Fibroblast of skin of right biceps (primary cell): Measurements from ENCODE around the gene ATP6V0A4.
"Not testable (repeated sequence)": the region's sequence is repeated elsewhere in the genome, so short reads cannot be mapped to it uniquely, and the experiment has no call there.

Experiments
- DNase-seq: peaks from one replicate; pipeline ENCODE4 v3.0.0-alpha.2; 2013

The ATP6V0A4 gene

GRCh38 chr7:138797715-138798320, at the start of gene ATP6V0A4, which contains the start of gene TMEM213:
ATP6V0A4 (minus strand) TSS chr7:138798196; CDS start chr7:138771247, 26,949 bp downstream.
TMEM213 (plus strand) TSS chr7:138797994; CDS start chr7:138798105, 111 bp downstream.
- no peak for DNase-seq

- no peak for DNase-seq
Measured at GRCh38 chr7:138845711-138846110, 47.7 kb upstream of the ATP6V0A4 start.

GRCh38 chr7:138843632-138844580, 45.9 kb upstream of the ATP6V0A4 start:
- DNase-seq, result no peak

GRCh38 chr7:138842111-138842510, 44.1 kb upstream of the ATP6V0A4 start:
- peak; percentile 54 for DNase-seq

GRCh38 chr7:138838166-138838565, 40.2 kb upstream of the ATP6V0A4 start:
- no peak for DNase-seq

- no peak for DNase-seq
Measured at GRCh38 chr7:138837627-138838026, 39.6 kb upstream of the ATP6V0A4 start.

GRCh38 chr7:138835087-138835486, 37.1 kb upstream of the ATP6V0A4 start:
- no peak for DNase-seq

GRCh38 chr7:138834583-138834982, 36.6 kb upstream of the ATP6V0A4 start:
- no peak for DNase-seq

- no peak for DNase-seq
Measured at GRCh38 chr7:138833596-138833995, 35.6 kb upstream of the ATP6V0A4 start.

- DNase-seq, result no peak
Measured at GRCh38 chr7:138832966-138833365, 35.0 kb upstream of the ATP6V0A4 start.

- no peak for DNase-seq
Measured at GRCh38 chr7:138829335-138829734, 31.3 kb upstream of the ATP6V0A4 start.

GRCh38 chr7:138828302-138828701, 30.3 kb upstream of the ATP6V0A4 start:
- DNase-seq, result no peak

- DNase-seq, result no peak
Measured at GRCh38 chr7:138825049-138825721, 27.2 kb upstream of the ATP6V0A4 start.

- DNase-seq, result no peak
Measured at GRCh38 chr7:138822867-138823535, 25.0 kb upstream of the ATP6V0A4 start.

GRCh38 chr7:138821912-138822311, 23.9 kb upstream of the ATP6V0A4 start:
- DNase-seq, result no peak

- DNase-seq, result no peak
Measured at GRCh38 chr7:138819625-138820024, 21.6 kb upstream of the ATP6V0A4 start.

GRCh38 chr7:138816650-138817049, 18.7 kb upstream of the ATP6V0A4 start:
- DNase-seq, result no peak

- DNase-seq, result no peak
Measured at GRCh38 chr7:138814816-138815332, 16.9 kb upstream of the ATP6V0A4 start.

GRCh38 chr7:138813945-138814344, 15.9 kb upstream of the ATP6V0A4 start:
- no peak for DNase-seq

GRCh38 chr7:138811327-138811726, 13.3 kb upstream of the ATP6V0A4 start:
- DNase-seq, result not testable (repeated sequence)

GRCh38 chr7:138809346-138809745, 11.3 kb upstream of the ATP6V0A4 start:
- no peak for DNase-seq

- no peak for DNase-seq
Measured at GRCh38 chr7:138804618-138805017, 6.6 kb upstream of the ATP6V0A4 start.

- no peak for DNase-seq
Measured at GRCh38 chr7:138802706-138803105, 4.7 kb upstream of the ATP6V0A4 start.
